ENCODE data around the gene GPX7.

DNA sequence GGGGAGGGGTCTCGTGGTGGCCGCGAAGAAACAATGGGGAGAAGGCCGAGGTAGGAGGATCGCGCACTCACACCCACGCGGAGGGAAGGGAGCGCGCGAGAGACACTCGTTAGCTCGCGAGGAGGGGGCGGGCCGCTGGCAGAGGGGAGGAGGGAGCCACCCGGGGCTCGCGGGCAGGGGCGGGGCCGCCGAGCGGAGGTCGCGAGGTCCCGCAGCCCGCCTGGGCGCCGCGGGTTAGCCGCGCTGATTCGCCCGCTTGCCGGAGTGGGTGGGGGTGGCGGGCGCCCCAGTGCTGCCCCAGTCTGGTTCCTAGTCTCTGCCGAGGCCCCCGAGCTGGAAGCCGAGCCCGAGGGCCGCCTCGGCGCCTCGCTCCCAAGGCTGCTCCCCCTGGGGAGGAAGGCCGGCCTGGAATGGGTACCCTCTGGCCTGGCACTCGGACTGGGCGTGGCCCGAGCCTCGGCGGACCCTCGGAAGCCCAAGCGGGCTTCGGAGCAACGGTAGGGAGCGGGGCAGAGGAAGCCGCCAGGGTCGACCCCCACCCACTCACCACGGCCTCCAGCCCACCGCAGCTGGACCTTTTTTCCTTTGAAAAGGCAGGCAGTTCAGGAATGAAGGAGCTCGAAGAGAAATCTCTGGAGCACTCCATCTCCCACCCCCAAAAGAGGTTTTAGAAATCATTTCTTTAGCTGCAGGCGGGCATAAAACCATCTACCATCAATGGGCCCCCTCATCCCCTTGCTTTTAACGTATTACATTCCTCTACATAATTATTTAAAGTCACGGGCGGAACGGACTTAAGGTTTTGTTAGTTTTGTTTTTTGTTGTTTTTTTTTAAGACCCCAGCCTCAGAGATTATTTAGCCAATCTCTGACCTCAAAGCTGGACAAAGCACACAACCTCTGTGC, 48.6 kb upstream of the GPX7 start:
- TF ChIP-seq PRDM1 (tag by site-specific recombination; IDR thresholded peaks at IDR 0.05) (no peak), ZNF239 (tag by site-specific recombination; IDR thresholded peaks at IDR 0.05) (no peak), ZNF324 (tag by site-specific recombination; IDR thresholded peaks at IDR 0.05) (no peak), GFI1B (tag by site-specific recombination; IDR thresholded peaks at IDR 0.05) (no peak), ZNF274 (IDR thresholded peaks at IDR 0.05; ENCODE audit: low read length) (no peak), ZNF274 (tag by site-specific recombination; IDR thresholded peaks at IDR 0.05; ENCODE audit: borderline replicate concordance) (no peak), ZNF2 (tag by site-specific recombination; IDR thresholded peaks at IDR 0.05) (no peak), SCRT1 (tag by site-specific recombination; IDR thresholded peaks at IDR 0.05; ENCODE audit: borderline replicate concordance) (no peak)
- TF ChIP-seq, protein P1, sequence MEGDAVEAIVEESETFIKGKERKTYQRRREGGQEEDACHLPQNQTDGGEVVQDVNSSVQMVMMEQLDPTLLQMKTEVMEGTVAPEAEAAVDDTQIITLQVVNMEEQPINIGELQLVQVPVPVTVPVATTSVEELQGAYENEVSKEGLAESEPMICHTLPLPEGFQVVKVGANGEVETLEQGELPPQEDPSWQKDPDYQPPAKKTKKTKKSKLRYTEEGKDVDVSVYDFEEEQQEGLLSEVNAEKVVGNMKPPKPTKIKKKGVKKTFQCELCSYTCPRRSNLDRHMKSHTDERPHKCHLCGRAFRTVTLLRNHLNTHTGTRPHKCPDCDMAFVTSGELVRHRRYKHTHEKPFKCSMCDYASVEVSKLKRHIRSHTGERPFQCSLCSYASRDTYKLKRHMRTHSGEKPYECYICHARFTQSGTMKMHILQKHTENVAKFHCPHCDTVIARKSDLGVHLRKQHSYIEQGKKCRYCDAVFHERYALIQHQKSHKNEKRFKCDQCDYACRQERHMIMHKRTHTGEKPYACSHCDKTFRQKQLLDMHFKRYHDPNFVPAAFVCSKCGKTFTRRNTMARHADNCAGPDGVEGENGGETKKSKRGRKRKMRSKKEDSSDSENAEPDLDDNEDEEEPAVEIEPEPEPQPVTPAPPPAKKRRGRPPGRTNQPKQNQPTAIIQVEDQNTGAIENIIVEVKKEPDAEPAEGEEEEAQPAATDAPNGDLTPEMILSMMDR (tag by site-specific recombination; IDR thresholded peaks at IDR 0.05), result no peak
- TF ChIP-seq, protein P2, sequence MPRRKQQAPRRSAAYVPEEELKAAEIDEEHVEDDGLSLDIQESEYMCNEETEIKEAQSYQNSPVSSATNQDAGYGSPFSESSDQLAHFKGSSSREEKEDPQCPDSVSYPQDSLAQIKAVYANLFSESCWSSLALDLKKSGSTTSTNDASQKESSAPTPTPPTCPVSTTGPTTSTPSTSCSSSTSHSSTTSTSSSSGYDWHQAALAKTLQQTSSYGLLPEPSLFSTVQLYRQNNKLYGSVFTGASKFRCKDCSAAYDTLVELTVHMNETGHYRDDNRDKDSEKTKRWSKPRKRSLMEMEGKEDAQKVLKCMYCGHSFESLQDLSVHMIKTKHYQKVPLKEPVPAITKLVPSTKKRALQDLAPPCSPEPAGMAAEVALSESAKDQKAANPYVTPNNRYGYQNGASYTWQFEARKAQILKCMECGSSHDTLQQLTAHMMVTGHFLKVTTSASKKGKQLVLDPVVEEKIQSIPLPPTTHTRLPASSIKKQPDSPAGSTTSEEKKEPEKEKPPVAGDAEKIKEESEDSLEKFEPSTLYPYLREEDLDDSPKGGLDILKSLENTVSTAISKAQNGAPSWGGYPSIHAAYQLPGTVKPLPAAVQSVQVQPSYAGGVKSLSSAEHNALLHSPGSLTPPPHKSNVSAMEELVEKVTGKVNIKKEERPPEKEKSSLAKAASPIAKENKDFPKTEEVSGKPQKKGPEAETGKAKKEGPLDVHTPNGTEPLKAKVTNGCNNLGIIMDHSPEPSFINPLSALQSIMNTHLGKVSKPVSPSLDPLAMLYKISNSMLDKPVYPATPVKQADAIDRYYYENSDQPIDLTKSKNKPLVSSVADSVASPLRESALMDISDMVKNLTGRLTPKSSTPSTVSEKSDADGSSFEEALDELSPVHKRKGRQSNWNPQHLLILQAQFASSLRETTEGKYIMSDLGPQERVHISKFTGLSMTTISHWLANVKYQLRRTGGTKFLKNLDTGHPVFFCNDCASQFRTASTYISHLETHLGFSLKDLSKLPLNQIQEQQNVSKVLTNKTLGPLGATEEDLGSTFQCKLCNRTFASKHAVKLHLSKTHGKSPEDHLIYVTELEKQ (tag by site-specific recombination; IDR thresholded peaks at IDR 0.05; ENCODE audit: borderline replicate concordance), result no peak
- TF ChIP-seq, protein P3, sequence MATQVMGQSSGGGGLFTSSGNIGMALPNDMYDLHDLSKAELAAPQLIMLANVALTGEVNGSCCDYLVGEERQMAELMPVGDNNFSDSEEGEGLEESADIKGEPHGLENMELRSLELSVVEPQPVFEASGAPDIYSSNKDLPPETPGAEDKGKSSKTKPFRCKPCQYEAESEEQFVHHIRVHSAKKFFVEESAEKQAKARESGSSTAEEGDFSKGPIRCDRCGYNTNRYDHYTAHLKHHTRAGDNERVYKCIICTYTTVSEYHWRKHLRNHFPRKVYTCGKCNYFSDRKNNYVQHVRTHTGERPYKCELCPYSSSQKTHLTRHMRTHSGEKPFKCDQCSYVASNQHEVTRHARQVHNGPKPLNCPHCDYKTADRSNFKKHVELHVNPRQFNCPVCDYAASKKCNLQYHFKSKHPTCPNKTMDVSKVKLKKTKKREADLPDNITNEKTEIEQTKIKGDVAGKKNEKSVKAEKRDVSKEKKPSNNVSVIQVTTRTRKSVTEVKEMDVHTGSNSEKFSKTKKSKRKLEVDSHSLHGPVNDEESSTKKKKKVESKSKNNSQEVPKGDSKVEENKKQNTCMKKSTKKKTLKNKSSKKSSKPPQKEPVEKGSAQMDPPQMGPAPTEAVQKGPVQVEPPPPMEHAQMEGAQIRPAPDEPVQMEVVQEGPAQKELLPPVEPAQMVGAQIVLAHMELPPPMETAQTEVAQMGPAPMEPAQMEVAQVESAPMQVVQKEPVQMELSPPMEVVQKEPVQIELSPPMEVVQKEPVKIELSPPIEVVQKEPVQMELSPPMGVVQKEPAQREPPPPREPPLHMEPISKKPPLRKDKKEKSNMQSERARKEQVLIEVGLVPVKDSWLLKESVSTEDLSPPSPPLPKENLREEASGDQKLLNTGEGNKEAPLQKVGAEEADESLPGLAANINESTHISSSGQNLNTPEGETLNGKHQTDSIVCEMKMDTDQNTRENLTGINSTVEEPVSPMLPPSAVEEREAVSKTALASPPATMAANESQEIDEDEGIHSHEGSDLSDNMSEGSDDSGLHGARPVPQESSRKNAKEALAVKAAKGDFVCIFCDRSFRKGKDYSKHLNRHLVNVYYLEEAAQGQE (tag by site-specific recombination; IDR thresholded peaks at IDR 0.05), result no peak
- TF ChIP-seq, protein P4, sequence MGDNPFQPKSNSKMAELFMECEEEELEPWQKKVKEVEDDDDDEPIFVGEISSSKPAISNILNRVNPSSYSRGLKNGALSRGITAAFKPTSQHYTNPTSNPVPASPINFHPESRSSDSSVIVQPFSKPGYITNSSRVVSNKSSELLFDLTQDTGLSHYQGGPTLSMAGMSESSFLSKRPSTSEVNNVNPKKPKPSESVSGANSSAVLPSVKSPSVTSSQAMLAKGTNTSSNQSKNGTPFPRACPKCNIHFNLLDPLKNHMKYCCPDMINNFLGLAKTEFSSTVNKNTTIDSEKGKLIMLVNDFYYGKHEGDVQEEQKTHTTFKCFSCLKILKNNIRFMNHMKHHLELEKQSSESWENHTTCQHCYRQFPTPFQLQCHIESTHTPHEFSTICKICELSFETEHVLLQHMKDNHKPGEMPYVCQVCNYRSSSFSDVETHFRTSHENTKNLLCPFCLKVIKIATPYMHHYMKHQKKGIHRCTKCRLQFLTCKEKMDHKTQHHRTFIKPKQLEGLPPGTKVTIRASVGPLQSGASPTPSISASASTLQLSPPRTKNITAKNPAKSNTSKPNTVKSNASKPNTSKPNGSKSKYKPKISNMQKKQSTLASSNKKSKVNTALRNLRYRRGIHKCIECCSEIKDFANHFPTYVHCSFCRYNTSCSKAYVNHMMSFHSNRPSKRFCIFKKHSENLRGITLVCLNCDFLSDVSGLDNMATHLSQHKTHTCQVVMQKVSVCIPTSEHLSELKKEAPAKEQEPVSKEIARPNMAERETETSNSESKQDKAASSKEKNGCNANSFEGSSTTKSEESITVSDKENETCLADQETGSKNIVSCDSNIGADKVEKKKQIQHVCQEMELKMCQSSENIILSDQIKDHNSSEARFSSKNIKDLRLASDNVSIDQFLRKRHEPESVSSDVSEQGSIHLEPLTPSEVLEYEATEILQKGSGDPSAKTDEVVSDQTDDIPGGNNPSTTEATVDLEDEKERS (tag by site-specific recombination; IDR thresholded peaks at IDR 0.05), result no peak

Measured in HEK293 (cell line).